ENCODE data around the gene PAPSS2. TPM values are rescaled to one million over a fixed set of nuclear protein-coding genes. Genes with fewer than 3 reads are reported as not detected.
A peak's percentile ranks its signal among the peaks of the same experiment; 100 is the strongest.

The PAPSS2 gene
- total RNA-seq, 4 donors from 2014 or later: 4.4 to 20.1 (median 14.1) TPM

GRCh38 chr10:87684001-87684638, 24.4 kb downstream of the PAPSS2 start:
- WGBS, 2 donors (ENCODE audit: low coverage in 1 of 2): 86 to 93% methylated on average over 6 to 7 of the region's 7 CpGs
- no peak for ATAC-seq
- no peak for TF ChIP-seq CTCF (IDR thresholded peaks at IDR 0.05)
- no peak for TF ChIP-seq EP300 (IDR thresholded peaks at IDR 0.05)
- no peak for TF ChIP-seq POLR2A (IDR thresholded peaks at IDR 0.05)
- no peak for TF ChIP-seq POLR2AphosphoS5 (IDR thresholded peaks at IDR 0.05)
- Histone ChIP-seq H3K4me3 (no peak overlapping the region), H3K27me3 (no peaks in the 10 kb centered on the region), H3K4me1 (peaks cover 0 to 14% (median 0%) of the 10 kb centered on the region in 3 donors), H3K27ac (no peak overlapping the region), H3K9me3 (no peaks in the 10 kb centered on the region), H3K36me3 (no peaks in the 10 kb centered on the region)

- 62 to 76% methylated on average over 3 to 5 of the region's 5 CpGs for WGBS, 2 donors (ENCODE audit: low coverage in 1 of 2)
- TF ChIP-seq EP300 (IDR thresholded peaks at IDR 0.05) (no peak), CTCF (IDR thresholded peaks at IDR 0.05) (no peak)
- Histone ChIP-seq H3K4me3 (no peak overlapping the region), H3K27ac (peak overlapping the region in 1 of 4 donors; percentile 17), H3K27me3 (no peaks in the 10 kb centered on the region), H3K36me3 (no peaks in the 10 kb centered on the region), H3K4me1 (peaks cover 0 to 14% (median 0%) of the 10 kb centered on the region in 3 donors), H3K9me3 (no peaks in the 10 kb centered on the region)
- peak; percentile 63 for ATAC-seq
These were observed 26.3 kb downstream of the PAPSS2 start for GRCh38 chr10:87685832-87686574.

GRCh38 chr10:87691506-87692070, 31.9 kb downstream of the PAPSS2 start:
- H3K4me3 ChIP-seq: no peak overlapping the region
- H3K27ac ChIP-seq: no peak overlapping the region
- no peaks in the 10 kb centered on the region for H3K36me3 ChIP-seq
- no peak for TF ChIP-seq CTCF (IDR thresholded peaks at IDR 0.05)
- TF ChIP-seq POLR2AphosphoS5 (IDR thresholded peaks at IDR 0.05): no peak
- TF ChIP-seq POLR2A (IDR thresholded peaks at IDR 0.05): no peak
- no peak for TF ChIP-seq EP300 (IDR thresholded peaks at IDR 0.05)
- H3K4me1 ChIP-seq: peaks cover 0 to 2% (median 0%) of the 10 kb centered on the region in 3 donors
- H3K9me3 ChIP-seq: no peaks in the 10 kb centered on the region
- WGBS, 2 donors (ENCODE audit: low coverage in 1 of 2): 80% methylated on average over 3 of the region's 3 CpGs; no CpG with 5 or more reads in 1 of the 2 donors
- no peaks in the 10 kb centered on the region for H3K27me3 ChIP-seq
- no peak for ATAC-seq

GRCh38 chr10:87692956-87693484, 33.3 kb downstream of the PAPSS2 start:
- Histone ChIP-seq H3K9me3 (no peaks in the 10 kb centered on the region), H3K4me1 (no peaks in the 10 kb centered on the region), H3K27ac (no peak overlapping the region), H3K27me3 (no peaks in the 10 kb centered on the region), H3K36me3 (no peaks in the 10 kb centered on the region), H3K4me3 (no peak overlapping the region)
- ATAC-seq: no peak
- WGBS, 2 donors (ENCODE audit: low coverage in 1 of 2): 71 to 90% methylated on average over 2 to 3 of the region's 3 CpGs
- no peak for TF ChIP-seq POLR2A (IDR thresholded peaks at IDR 0.05)
- TF ChIP-seq CTCF (IDR thresholded peaks at IDR 0.05): no peak
- no peak for TF ChIP-seq EP300 (IDR thresholded peaks at IDR 0.05)
- no peak for TF ChIP-seq POLR2AphosphoS5 (IDR thresholded peaks at IDR 0.05)
